HepG2 (cell line): ENCODE data around the gene CDH11. TPM values are rescaled to one million over a fixed set of nuclear protein-coding genes. Genes with fewer than 3 reads are reported as not detected.

Experiments used
- ATAC-seq: fragments of 200-7000 bp; cut with Tn5 transposase; 3 replicates; pipeline ENCODE4 v1.9.1; 2020; ENCODE audit warnings: mild to moderate bottlenecking, moderate library complexity
- BruUV-seq: library from RNA; stranded (reverse); fragments of 400-500 nt; replicated peaks from 2 replicates; lab custom pipeline; 2021; lab: Mats Ljungman, UMichigan
- CTCF ChIA-PET: fragments of 300-600 bp; formaldehyde crosslinking; extraction: SDS; loops from one replicate; lab custom pipeline; 2021; ENCODE audit warnings: low total read pairs, inconsistent platforms, low intra/inter-chr PET ratio; lab: Yijun Ruan, JAX
- POLR2A ChIA-PET: fragments of 350-600 bp; sonication (Branson Sonifier 250); formaldehyde crosslinking; loops from one replicate; lab custom pipeline; 2020; ENCODE audit warnings: antibody characterized with exemption, inconsistent platforms; lab: Yijun Ruan, JAX
- DNase-seq: peaks from one replicate; pipeline ENCODE4 v3.0.0-alpha.2; 2015; ENCODE audit warnings: low spot score
- FAIRE-seq: peaks from 3 replicates; lab custom pipeline; 2011; peaks lifted over from hg19 to GRCh38; lab: Jason Lieb, UNC
- H2AFZ ChIP-seq: one replicate; pipeline ENCODE4 v1.6.1; 2011; ENCODE audit warnings: low read length, inconsistent platforms
- H3K27ac ChIP-seq: fragments of 300-600 bp; 3 replicates; pipeline ENCODE4 v1.8.0; 2011; ENCODE audit warnings: mixed run types, mild to moderate bottlenecking, mixed read lengths, low read length, inconsistent platforms; ENCODE audit not compliant: insufficient read depth; ENCODE audit errors: extremely low read length
- H3K27me3 ChIP-seq, 2 experiments: fragments of 200-600 bp in 1 of 2; 2 replicates in 1 of 2; 3 replicates in 1 of 2; pipeline versions ENCODE4 v1.6.0 to v1.8.0; 2011; ENCODE audit warnings: low read length in 2 of 2, mild to moderate bottlenecking in 2 of 2, moderate library complexity in 2 of 2, inconsistent platforms in 1 of 2; ENCODE audit not compliant: insufficient read depth in 2 of 2, control insufficient read depth in 1 of 2
- H3K36me3 ChIP-seq, 2 experiments: fragments of 200-600 bp in 1 of 2; replicated peaks in 1 of 2; 2 replicates in 1 of 2; 3 replicates in 1 of 2; pipeline versions ENCODE4 v1.5.1 to v1.8.0; 2011; ENCODE audit warnings: low read length in 2 of 2, inconsistent platforms in 1 of 2; ENCODE audit not compliant: insufficient read depth in 2 of 2, control insufficient read depth in 1 of 2
- H3K4me1 ChIP-seq: 2 replicates; pipeline ENCODE4 v1.5.1; 2012; ENCODE audit warnings: low read length, inconsistent platforms; ENCODE audit not compliant: insufficient read depth
- H3K4me2 ChIP-seq: 2 replicates; pipeline ENCODE4 v1.6.0; 2011; ENCODE audit warnings: low read depth, low read length, inconsistent platforms
- H3K4me3 ChIP-seq, 3 experiments: fragments of 200-600 bp in 1 of 3; sonication (generic), shearing (Covaris generic) in 1 of 3; replicated peaks in 1 of 3; 2 replicates each; pipeline ENCODE4 v1.5.1; 2011 to 2016; ENCODE audit warnings: low read length in 3 of 3, inconsistent platforms in 2 of 3, low read depth in 2 of 3, mild to moderate bottlenecking in 2 of 3, control low read depth in 1 of 3, mixed read lengths in 1 of 3; ENCODE audit not compliant: insufficient read depth in 1 of 3
- H3K79me2 ChIP-seq: one replicate; pipeline ENCODE4 v1.6.1; 2011; ENCODE audit warnings: low read length, inconsistent platforms; ENCODE audit not compliant: insufficient read depth
- H3K9ac ChIP-seq: 2 replicates; pipeline ENCODE4 v1.6.0; 2011; ENCODE audit warnings: mild to moderate bottlenecking, low read depth, low read length, inconsistent platforms; ENCODE audit not compliant: insufficient read depth
- H3K9me3 ChIP-seq: 2 replicates; pipeline ENCODE4 v1.5.1; 2012; ENCODE audit warnings: mild to moderate bottlenecking, low read length
- H4K20me1 ChIP-seq: 2 replicates; pipeline ENCODE4 v1.6.0; 2011; ENCODE audit warnings: inconsistent platforms, mild to moderate bottlenecking, low read length, moderate library complexity; ENCODE audit not compliant: insufficient read depth
- ATRX ChIP-seq: sonication (generic); formaldehyde crosslinking; IDR thresholded peaks from 2 replicates; pipeline ENCODE4 v1.4.0; 2020; ENCODE audit warnings: missing genetic modification reagents, borderline replicate concordance
- FOXP1 ChIP-seq, 2 experiments: fragments of 450-650 bp in 1 of 2; IDR thresholded peaks; 2 replicates each; pipeline ENCODE4 v1.6.1; 2017 to 2018; ENCODE audit warnings: antibody characterized with exemption in 1 of 2
- KDM4B ChIP-seq: sonication (generic); formaldehyde crosslinking; IDR thresholded peaks from 2 replicates; pipeline ENCODE4 v1.4.0; 2020; ENCODE audit warnings: missing genetic modification reagents
- MAFF ChIP-seq: IDR thresholded peaks from 2 replicates; pipeline ENCODE4 v1.6.1; 2011; ENCODE audit warnings: low read depth, low read length, improper control_type of control experiment
- MTA3 ChIP-seq: sonication (generic); formaldehyde crosslinking; IDR thresholded peaks from 2 replicates; pipeline ENCODE4 v1.4.0; 2020; ENCODE audit warnings: missing genetic modification reagents
- SALL2 ChIP-seq: sonication (generic); formaldehyde crosslinking; IDR thresholded peaks from 2 replicates; pipeline ENCODE4 v1.8.1; 2023; ENCODE audit warnings: mild to moderate bottlenecking, missing genetic modification reagents, inconsistent platforms
- SP140L ChIP-seq: sonication (generic); formaldehyde crosslinking; IDR thresholded peaks from 2 replicates; pipeline ENCODE4 v1.4.0; 2020; ENCODE audit warnings: missing genetic modification reagents, borderline replicate concordance
- ZNF30 ChIP-seq: sonication (generic); formaldehyde crosslinking; IDR thresholded peaks from 2 replicates; pipeline ENCODE4 v1.5.0; 2020; ENCODE audit warnings: mild to moderate bottlenecking, missing genetic modification reagents
- ZNF451 ChIP-seq: sonication (generic); formaldehyde crosslinking; IDR thresholded peaks from 2 replicates; pipeline ENCODE4 v1.5.0; 2020; ENCODE audit warnings: mild to moderate bottlenecking, missing genetic modification reagents
- ZNF710 ChIP-seq: sonication (generic); formaldehyde crosslinking; IDR thresholded peaks from 2 replicates; pipeline ENCODE4 v1.5.0; 2020; ENCODE audit warnings: mild to moderate bottlenecking, missing genetic modification reagents, borderline replicate concordance
- ZNF75D ChIP-seq: sonication (generic); formaldehyde crosslinking; IDR thresholded peaks from 2 replicates; pipeline ENCODE4 v1.8.1; 2023; ENCODE audit warnings: missing genetic modification reagents, mild to moderate bottlenecking, borderline replicate concordance
- ZNF772 ChIP-seq: sonication (generic); formaldehyde crosslinking; IDR thresholded peaks from 2 replicates; pipeline ENCODE4 v1.5.0; 2020; ENCODE audit warnings: mild to moderate bottlenecking, missing genetic modification reagents
- WGBS: methylation state at CpG from one replicate; pipeline ENCODE4 v1.1.6; 2017; ENCODE audit warnings: low lambda C conversion rate; 5-methylcytosine and 5-hydroxymethylcytosine counted together
- in situ Hi-C: cut with HindIII; loops from 2 replicates; pipeline ENCODE4 v1.10.0; 2017; ENCODE audit warnings: low pct_unique_long_range_greater_than_20kb; ENCODE audit not compliant: extremely low pct_ligation_motif_present
- intact Hi-C: fragments of 100-400 bp; cut with micrococcal nuclease; formaldehyde crosslinking; loops from one replicate; pipeline ENCODE4 v1.10.0; 2022; ENCODE audit not compliant: unreplicated experiment
- polyA plus RNA-seq, 8 experiments: library from polyadenylated mRNA; depleted of rRNA in 3 of 8; stranded (reverse) in 7 of 8; unstranded in 1 of 8; fragments of >200 nt; fragmentation: Illumina TruSeq in 4 of 8; extraction: Trizol in 4 of 8; gene quantifications; 2 replicates each; pipeline versions ENCODE4 v1.2.1 to v1.2.3, GENCODE V29; 2011 to 2016; ENCODE audit warnings: low read depth in 4 of 8, missing spikeins in 1 of 8, mixed read lengths in 1 of 8; ENCODE audit not compliant: insufficient read depth in 1 of 8
- total RNA-seq, 5 experiments: library from RNA; depleted of rRNA; stranded (reverse); fragments of >200 nt; fragmentation: Illumina TruSeq; extraction: Trizol; gene quantifications; 2 replicates each; pipeline ENCODE4 v1.2.3, GENCODE V29; 2016; ENCODE audit warnings: low read depth in 1 of 5

Gene CDH11
- total and polyA plus RNA-seq, 2 of the 13 experiments (the other 11 are each of a cell fraction or from before 2014, with no cell fraction given): not detected

GRCh38 chr16:65106757-65107156 lies 15.1 kb downstream of the CDH11 start:
- H2AFZ ChIP-seq: no peak overlapping the region
- no peaks in the 10 kb centered on the region for H3K79me2 ChIP-seq
- peaks cover 12% of the 10 kb centered on the region for H3K9me3 ChIP-seq
- intact Hi-C loops: no loop called here
- BruUV-seq: no TSS peak
- no peaks in the 10 kb centered on the region for H3K4me1 ChIP-seq
- no peaks in the 10 kb centered on the region for H4K20me1 ChIP-seq
- H3K36me3 ChIP-seq: no peaks in the 10 kb centered on the region
- no peak overlapping the region for H3K4me2 ChIP-seq
- POLR2A ChIA-PET: no interaction called here
- DNase-seq (no peak), FAIRE-seq (no peak), ATAC-seq (no peak)
- H3K4me3 ChIP-seq: no peak overlapping the region
- CTCF ChIA-PET: no interaction called here
- no peak overlapping the region for H3K27ac ChIP-seq
- 10% methylated on average over 3 of the region's 3 CpGs for WGBS
- no peak overlapping the region for H3K9ac ChIP-seq
- no peaks in the 10 kb centered on the region for H3K27me3 ChIP-seq
- TF ChIP-seq ZNF451 (CRISPR knock-in tag) (no peak), SP140L (CRISPR knock-in tag) (no peak), FOXP1 (IDR thresholded peaks at IDR 0.05) (no peak), FOXP1 (CRISPR knock-in tag; IDR thresholded peaks at IDR 0.05) (no peak), SALL2 (no peak), ZNF30 (CRISPR knock-in tag) (no peak), ATRX (no peak), MAFF (no peak), MTA3 (CRISPR knock-in tag) (no peak), ZNF710 (CRISPR knock-in tag) (no peak), KDM4B (no peak), ZNF772 (CRISPR knock-in tag) (no peak), ZNF75D (no peak)
- TF ChIP-seq, all 625 proteins: peak for 0
- in situ Hi-C loops: loop anchor here (25.0 kb wide), 2 partner anchors 1644 to 1744 kb away; no protein-coding TSS in a partner anchor
